Measurements from ENCODE around the gene CEP112.

The CEP112 gene

GRCh38 chr17:65954148-65954449 is 237.8 kb downstream of the CEP112 start:
- DNase-seq (ENCODE audit: extremely low read depth, low read depth), result no peak
- TF ChIP-seq CTCF (IDR thresholded peaks at IDR 0.05; ENCODE audit: low read depth, low read length, missing control alignments), result no peak
- H3K4me3 ChIP-seq (replicated peaks; ENCODE audit: low read depth, low read length), result no peak overlapping the region

GRCh38 chr17:65953316-65954147 is 238.4 kb downstream of the CEP112 start:
- no peak for TF ChIP-seq CTCF (IDR thresholded peaks at IDR 0.05; ENCODE audit: low read depth, low read length, missing control alignments)
- no peak for DNase-seq (ENCODE audit: extremely low read depth, low read depth)
- H3K4me3 ChIP-seq (replicated peaks; ENCODE audit: low read depth, low read length), result no peak overlapping the region

- H3K4me3 ChIP-seq (replicated peaks; ENCODE audit: low read depth, low read length), result no peak overlapping the region
- DNase-seq (ENCODE audit: extremely low read depth, low read depth), result no peak
- TF ChIP-seq CTCF (IDR thresholded peaks at IDR 0.05; ENCODE audit: low read depth, low read length, missing control alignments), result no peak
Observed at GRCh38 chr17:65952586-65952985, 239.3 kb downstream of the CEP112 start.

DNA sequence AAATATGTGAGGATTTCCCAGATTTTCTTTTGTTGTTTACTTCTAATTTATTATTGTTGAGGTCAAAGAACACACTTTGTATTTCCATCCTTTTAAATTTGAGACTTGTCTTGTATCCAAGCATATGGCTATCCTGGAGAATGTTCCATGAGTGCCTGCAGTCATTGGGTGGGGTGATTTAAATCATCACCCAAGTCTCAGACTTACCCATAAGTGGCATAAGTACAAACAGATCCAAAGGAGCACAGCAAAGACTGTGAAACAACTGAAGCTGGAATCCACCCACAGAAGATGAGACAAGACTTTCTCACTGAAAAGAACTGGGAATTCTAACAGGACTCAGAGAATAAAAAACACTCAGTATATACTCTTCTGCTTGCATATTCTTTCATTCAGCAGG is 239.9 kb downstream of the CEP112 start:
- no peak overlapping the region for H3K4me3 ChIP-seq (replicated peaks; ENCODE audit: low read depth, low read length)
- TF ChIP-seq CTCF (IDR thresholded peaks at IDR 0.05; ENCODE audit: low read depth, low read length, missing control alignments), result no peak
- no peak for DNase-seq (ENCODE audit: extremely low read depth, low read depth)

DNA sequence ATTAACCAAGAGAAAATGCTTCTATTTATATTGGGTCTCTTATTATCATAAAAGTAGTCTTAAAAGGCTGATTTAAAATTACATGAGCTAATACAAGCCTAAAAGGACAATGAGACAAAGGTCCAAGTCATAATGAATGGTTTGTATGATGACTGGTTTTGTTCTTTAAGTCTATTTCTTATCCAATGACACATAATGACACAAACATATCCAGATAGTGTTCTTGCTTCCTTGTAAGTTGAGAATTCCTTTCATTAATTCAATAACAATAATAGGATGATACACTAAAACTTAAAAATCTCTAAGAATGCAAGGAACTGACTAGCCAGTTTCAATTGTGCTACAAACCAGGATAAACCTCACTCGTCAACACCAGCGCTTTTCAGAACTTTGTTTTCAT is 244.1 kb downstream of the CEP112 start:
- no peak for DNase-seq (ENCODE audit: extremely low read depth, low read depth)
- no peak for TF ChIP-seq CTCF (IDR thresholded peaks at IDR 0.05; ENCODE audit: low read depth, low read length, missing control alignments)
- no peak overlapping the region for H3K4me3 ChIP-seq (replicated peaks; ENCODE audit: low read depth, low read length)

- no peak for TF ChIP-seq CTCF (IDR thresholded peaks at IDR 0.05; ENCODE audit: low read depth, low read length, missing control alignments)
- H3K4me3 ChIP-seq (replicated peaks; ENCODE audit: low read depth, low read length), result no peak overlapping the region
- no peak for DNase-seq (ENCODE audit: extremely low read depth, low read depth)
Observed at GRCh38 chr17:65942592-65942991, 249.3 kb downstream of the CEP112 start.
